Mesenteric fat pad (tissue), 1 donor: ENCODE results near the gene C1orf141. TPM values are rescaled to one million over a fixed set of nuclear protein-coding genes. Genes with fewer than 3 reads are reported as not detected.
A peak's percentile ranks its signal among the peaks of the same experiment; 100 is the strongest.
"Not testable (repeated sequence)": the region's sequence is repeated elsewhere in the genome, so short reads cannot be mapped to it uniquely, and the experiment has no call there.

Source experiments
- DNase-seq: peaks from one replicate; pipeline ENCODE4 v3.0.0-alpha.2; 2020; ENCODE audit warnings: low spot score
- total RNA-seq: library from RNA; stranded (reverse); fragmentation: NEBNext Ultra II Directional; extraction: Animal tissue kit (Norgen Biotek cat#: 25700); gene quantifications from one replicate; pipeline ENCODE4 v1.2.1, GENCODE V29; 2021
- donor health status: DM: yes; HTN: yes; CAD: no.

C1orf141 gene
- total RNA-seq, 1 donor from 2014 or later = not detected

DNA sequence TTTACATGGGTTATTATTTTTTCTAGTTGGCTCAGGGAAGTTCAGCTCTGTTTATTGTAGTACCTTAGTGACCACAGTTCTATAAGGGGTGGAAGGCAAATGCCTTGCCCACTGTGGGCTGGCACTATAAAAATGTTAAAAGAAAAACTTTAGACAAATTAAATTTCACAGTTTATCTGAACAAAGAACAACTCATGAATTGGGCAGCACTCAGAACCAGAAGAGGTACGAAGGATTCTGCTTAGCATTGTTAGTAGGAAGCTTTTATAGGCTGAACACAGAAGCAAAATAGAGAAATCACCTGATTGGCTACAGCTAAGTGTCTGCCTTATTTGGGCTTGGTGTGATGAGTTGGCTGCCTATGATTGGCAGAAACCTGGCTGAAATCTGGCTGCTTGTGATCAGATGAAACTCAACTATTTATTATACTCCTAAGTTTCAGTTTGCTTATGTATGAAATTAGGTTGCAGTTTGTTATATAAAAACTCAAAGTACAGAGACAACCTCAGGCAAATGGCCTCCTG lies 45.0 kb downstream of the C1orf141 start:
- DNase-seq = no peak

DNA sequence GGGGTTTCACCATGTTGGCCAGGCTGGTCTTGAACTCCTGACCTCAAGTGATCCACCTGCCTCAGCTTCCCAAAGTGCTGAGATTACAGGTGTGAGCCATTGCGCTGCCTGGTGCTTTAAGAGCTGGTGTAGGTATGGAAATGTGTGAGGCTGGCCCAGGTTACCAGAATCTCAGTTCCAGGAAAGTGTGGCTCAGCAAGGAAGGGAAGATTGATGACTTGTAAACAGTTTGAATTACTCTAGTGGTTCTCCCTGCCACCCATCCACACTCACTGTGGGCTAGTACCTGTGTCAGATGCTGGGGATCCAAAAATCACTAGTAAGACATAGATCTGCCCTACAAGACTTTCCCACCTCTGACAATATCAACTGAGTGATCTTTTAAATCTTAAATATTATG lies 46.3 kb downstream of the C1orf141 start:
- no peak for DNase-seq

DNA sequence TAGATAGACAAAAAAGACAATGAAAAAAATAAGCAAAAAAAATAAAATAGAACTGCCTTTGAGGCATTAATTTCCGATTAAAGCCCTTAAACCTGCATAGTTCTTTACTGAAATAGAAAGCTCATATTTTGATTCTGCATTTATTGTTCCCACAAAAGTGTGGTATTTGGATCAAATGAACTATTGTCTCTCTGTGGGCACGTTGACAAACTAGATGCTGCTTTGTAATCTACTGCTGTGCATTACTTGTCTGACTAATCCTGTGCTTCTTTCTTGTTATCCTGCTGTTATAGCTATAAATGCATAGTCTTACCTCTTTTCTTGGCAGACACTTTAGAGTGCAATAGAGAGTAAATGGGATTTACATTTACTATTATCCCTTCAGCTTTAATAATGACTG lies 49.4 kb downstream of the C1orf141 start:
- DNase-seq = no peak

DNA sequence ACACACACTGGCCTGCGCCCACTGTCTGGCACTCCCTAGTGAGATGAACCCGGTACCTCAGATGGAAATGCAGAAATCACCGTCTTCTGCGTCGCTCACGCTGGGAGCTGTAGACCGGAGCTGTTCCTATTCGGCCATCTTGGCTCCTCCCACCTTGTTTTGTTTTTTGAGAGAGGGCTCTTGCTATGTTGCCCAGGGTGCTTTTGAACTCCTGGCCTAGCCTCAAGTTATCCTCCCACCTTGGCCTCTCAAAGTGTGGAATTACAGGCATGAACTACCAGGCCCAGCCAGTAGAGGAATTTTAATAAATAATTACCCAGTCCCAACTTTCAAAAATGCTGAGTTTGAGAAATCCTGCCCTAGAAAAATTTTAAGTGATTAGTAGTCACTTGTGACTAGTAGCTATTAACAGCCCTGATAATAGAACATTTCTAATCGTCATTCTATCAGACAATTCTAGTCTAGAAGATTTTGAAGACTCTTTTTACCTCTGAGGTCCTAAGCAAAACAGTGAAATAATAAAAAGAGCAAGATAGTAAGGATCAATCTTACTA lies 49.9 kb downstream of the C1orf141 start:
- DNase-seq = no peak

DNA sequence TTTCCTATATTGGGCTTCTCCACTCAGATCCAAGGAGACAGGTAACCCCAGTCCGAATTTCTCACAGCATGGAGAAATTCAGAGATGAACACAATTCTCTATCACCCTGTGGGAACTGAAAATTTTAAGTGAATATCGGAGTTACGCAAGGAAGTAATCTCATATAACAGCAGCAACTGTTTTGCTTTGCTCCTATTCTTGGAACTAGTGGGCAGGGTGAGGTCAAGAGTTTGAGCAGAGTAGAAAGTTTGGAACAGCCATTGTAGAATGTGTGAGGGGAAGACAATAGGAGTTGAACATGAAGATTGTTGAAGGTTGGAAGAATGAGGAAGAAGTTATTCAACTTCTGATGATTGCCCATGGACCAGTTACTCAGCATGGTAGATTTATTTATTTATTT lies 56.5 kb downstream of the C1orf141 start:
- DNase-seq = no peak

DNA sequence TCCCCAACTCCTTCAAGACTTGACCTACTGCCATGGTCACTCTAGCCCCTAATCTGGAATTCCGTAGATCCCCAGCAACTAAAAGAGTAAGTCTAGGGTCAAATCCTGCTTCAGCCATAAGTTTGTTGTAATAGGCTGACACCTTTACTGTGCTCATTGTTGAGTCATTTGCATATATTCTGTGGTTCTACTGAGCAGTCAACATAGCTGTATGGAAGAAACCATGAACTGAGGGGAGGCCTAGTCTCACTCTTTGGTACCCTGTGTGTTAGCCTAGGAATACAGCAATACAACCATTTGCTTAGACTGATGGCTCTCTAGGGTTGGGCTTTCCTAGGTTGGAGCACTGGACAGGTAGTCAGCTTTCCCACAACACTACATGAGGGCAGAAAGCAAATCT lies 57.2 kb downstream of the C1orf141 start:
- DNase-seq = no peak

DNA sequence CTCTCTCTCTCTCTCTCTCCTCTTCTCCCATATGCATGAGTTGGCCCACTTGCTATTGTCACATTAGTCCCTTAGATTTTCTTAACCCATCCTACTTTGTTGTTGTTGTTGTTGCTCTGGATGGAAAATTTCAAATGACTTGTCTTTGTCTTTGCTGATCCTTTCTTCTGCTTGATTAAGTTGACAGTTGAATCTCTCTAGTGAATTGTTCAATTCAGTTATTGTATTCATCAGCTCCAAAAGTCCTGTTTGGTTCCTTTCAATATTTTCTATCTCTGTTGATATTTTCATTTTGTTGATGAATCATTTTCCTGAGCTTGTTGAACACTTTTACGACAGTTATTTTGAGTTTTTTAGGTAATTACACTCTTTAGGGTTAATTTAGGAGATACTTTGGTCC lies 62.0 kb downstream of the C1orf141 start:
- no peak for DNase-seq

DNA sequence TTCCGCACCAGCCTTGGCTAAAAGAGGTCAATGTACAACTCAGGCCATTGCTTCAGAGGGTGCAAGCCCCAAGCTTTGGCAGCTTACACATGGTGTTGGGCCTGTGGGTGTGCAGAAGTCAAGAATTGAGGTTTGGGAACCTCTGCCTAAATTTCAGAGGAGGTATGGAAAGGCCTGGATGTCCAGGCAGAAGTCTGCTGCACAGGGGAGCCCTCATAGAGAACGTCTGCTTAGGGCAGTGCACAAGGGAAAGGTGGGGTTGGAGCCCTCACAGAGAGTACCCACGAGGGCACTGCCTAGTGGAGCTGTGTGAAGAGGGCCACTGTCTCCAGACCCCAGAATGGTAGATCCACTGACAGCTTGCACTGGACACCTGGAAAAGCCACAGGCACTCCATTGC lies 67.1 kb downstream of the C1orf141 start:
- DNase-seq = not testable (repeated sequence)

DNA sequence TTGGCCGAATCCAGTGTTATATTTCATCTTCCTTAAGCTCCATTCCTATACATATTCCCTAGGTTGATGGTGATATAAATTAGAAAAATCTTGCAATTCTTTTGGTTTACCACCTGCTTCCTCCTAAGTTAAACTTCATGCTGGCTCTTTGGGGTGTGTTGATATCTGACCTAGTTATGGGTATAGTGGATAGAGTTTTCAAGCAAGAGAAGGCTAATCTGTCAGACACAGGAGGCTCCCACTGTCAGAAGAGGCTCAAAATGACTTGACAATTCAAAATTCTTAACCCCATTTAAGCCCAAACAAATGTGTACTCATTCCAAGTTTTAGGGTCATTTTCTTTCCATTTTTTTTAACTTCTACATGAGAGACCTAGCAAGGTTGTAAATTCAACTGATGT lies 72.4 kb downstream of the C1orf141 start:
- DNase-seq = no peak

DNA sequence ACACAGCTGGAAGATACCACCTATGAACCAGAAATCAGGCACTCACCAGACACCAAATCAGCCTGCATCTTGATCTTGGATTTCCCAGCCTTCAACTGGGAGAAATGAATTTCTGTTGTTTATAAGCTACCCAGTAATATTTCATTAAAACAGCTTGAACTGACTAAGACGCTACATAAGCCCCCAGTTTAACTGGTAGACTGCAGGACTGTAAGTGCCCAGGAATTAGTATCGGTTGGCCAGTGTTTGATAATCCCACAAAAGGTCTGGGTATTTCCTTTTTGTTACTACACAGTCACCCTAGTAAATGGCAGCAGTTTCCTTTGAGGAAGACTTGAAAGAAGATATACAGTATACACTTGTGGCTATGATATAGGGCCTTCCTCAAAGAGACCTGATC lies 73.5 kb downstream of the C1orf141 start:
- no peak for DNase-seq

DNA sequence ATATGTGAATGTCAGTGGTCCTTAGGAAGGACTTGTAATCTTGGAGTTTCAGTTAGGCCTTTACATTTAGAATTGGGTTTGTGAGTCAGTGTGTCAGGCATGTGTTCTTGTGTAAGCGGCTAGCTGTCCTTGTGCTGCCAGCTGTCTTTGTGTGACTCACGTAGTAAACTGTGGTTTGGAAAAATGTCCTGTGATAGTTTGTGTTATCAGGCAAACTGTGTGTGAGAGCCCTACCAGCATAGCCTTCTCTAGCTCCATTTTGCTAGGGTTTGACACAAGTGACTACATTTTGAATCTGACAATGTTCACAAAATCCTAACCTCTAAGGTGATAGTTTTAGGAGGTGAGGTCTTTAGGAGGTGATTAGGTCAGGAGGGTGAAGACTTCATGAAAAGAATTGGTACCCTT lies 74.0 kb downstream of the C1orf141 start:
- DNase-seq = no peak

DNA sequence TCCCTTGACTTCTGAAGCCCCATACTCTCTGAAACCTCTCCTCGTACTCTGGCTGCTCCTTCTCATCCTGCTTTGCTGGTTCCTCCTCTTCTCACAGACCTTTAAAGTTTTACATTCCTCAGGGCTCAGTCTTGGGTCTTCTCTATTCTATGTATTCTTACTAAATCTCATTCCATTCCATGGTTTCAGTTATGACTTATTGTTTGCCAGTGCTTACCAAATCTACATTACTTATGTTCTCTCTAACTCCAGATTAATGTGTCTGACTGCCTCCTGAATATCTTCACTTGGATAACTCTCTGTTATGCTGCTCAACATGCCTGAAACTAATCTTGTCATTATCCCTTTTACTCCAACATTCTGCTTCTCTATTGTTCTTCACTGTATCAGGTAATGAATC lies 75.4 kb downstream of the C1orf141 start:
- DNase-seq = no peak

DNA sequence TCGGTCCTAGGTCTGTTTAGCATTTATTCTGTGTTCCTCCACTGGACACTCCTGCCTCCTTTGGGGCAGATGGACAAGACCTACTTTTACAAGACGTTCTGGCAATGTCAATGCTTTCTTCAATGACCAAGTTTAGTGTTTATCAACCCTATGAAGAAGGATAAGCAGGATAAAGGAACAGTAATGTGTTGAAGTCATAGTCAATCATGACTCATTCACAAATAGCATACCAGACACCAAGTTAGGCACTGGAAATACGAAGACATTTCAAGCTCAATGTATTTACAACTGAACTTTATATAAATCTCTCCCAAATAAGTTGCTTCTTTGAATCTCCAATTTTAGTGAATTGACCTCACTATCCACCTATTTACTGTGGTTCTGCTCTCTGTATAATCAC lies 76.0 kb downstream of the C1orf141 start:
- DNase-seq = no peak

DNA sequence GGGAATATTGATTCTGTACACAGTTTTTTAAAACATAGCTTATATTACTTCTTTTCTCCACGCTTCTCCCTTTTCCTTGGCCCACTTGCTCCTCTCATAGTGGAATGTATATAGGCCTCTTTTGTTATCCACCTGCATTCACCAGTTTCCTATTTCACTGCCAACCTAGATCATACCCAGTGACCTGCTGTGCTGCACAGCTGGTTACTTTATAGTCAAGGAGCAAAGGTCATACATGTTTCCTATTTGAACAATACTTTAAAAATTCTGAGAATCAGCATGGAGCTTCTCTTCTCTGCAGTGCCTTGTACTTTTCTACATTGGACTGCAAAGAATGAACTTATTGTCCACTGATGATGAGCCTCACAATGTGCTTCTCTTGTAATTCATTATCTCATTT lies 76.5 kb downstream of the C1orf141 start:
- no peak for DNase-seq

DNA sequence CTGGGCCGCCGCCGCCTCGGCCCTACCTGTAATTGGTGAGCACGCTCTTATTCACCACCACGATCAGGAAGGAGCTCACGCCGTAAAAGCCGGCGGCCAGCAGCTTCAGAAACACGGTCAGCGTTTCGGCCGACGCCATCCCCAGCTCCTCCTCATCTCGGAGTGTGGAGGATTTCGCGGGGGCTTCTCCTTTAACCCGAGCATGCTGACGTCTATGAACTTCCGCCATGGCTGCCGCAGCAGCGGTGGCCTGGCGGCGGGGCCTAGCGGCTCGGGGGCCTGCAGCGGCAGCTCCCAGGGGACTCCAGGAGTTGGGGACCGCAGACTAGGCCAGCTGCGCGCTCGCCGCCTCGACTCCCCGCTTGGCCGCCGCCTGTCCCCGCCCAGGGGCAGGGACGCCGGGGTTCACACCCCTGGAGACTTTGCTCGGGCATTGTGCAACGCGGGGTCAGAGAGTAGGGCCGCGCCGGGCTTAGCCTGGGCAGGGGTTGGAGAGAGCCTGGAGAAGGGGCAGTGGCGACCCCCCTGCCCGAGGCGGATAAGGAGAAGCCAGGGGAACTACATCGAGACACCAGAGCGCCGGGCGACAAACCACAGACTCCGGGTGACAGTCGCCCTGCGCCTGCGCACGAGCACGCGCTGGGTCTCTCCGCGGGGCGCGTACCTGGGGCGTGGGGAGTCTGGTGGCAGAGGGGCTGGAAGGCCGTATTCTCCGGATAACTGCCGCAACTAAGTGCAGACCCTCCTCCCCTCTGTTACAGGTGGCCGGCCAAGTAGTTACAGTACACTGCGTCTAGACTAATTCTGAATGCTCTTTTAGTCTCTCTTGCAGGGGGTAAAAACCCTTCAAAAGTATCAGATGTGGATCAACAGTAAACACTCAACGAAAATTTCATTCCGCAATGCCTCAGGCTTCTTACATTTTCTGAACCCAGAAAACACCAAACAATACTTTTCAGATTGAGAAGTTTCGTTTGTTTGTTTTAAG lies 80.7 kb downstream of the C1orf141 start, which contains the start of gene SLC35D1:
SLC35D1 (minus strand) TSS at position 364 of the 988 bp plus-strand sequence; CDS start at position 229, 135 bp downstream.
- peak; percentile 93 for DNase-seq

DNA sequence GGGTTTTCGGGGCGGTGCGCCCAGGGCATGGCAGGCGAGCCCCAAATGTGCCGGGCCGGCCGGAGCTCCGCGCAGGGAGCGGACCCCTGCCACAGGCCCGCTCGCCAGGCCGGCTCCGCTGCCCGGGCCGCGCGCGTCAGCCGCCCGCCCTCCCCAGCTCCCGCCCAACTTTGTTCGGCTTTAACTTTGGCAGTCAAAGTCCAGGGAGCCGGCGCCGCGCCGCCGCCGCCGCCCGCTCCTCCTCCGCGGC lies 81.3 kb downstream of the C1orf141 start:
- DNase-seq = peak; percentile 92

DNA sequence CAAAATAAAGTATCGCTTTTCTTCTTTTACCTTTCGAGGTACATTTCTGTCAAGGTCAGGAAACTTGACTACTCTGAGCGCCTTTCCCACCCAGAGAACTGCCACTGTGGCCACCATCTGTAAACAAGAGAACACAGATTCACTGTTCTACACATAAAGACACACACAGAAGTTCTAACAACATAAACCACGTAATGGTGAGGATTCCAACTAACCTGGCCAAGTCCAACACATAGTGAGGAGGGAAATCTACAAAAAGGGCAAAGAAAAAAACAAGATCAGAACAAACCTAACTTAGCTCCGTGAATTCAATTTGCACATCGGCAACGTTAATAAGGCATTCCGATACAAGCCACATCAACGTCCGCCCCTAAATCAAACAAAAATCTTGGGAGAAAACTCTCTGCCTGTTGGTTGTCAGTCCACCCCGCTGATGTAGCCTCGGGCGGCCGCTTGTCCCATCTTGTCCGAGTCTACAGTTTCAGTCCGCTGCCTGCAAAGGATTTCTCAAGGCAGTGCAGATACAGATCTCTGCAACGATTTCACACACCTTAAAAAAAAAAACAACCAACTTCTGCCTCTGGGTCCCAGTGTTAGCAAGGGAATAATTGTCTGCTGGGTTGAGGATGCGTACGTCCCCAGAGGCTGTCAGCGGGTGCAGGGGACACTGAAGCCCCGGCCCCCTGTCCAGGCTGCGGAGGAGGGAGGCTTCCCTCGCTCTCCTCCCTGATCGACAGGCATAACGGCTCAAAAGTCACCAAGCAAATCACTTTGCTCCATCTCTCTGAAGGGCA lies 81.8 kb downstream of the C1orf141 start:
- no peak for DNase-seq

DNA sequence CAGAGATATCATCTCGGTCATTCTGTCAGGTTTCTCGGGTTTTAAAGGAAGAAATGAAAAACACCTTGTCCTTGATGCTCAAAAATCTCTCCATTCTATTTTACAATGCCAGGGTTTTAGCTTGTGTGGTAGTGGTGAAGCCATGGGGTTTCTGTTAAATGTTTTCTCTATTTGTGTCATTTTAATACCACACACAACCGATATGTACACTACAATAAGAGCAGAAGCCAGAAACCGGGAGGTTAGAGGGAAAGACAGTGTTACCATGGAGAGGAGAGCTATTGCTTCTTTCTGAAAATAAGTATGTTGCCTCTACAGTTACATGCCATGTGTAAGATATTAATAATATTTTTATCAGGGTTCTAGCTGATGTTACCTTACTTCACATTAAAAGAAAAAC lies 83.6 kb downstream of the C1orf141 start:
- no peak for DNase-seq

DNA sequence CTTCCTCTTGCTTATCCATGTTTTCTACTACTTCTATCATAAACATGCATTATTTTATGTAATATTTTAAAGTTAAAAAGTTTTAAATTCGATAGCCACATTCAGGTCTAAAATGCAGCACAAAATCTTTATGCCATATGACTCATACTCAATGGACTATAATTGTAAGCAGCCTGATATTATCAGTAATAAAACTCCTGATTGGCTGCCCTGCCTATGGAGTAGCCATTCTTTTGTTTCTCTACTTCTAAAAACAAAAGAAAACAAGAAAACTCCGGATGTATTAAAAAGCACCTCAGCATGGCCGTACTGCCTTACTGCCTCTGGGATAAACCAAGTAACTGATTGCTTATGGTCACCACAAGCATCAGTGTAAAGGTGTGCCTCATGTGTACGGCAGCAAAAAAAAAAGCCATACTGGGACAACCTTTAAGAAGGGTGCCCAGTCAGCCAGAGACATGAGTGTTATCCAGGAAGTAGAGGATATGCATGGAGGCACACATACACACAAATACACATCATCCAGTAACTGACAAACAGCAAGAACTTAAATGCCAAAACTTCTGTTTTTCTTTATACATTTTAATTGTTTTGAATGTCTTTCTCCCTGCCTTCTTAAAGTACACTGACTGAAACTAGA lies 90.0 kb downstream of the C1orf141 start:
- DNase-seq = no peak

DNA sequence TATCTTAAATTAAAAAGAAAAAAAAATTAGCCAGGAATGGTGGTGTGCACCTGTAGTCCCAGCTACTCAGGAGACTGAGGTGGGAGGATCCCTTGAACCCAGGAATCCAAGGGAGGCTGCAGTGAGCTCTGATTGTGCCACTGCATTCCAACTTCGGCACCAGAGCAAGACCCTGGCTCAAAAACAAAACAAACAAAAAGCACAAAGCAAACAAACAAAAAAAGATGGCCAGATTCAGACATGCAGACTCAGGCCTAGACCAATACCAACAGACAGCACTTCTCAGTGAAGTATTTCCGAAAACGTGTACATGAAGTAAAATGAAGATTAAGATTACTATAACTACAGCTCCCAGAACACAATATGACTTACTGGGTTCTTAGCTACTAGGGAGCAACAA lies 91.4 kb downstream of the C1orf141 start:
- no peak for DNase-seq
